Measurements from ENCODE around the gene GATD1. TPM values are rescaled to one million over a fixed set of nuclear protein-coding genes. Genes with fewer than 3 reads are reported as not detected.

Gene GATD1
- total RNA-seq, 1 donor from 2014 or later, result 52.3 TPM

DNA sequence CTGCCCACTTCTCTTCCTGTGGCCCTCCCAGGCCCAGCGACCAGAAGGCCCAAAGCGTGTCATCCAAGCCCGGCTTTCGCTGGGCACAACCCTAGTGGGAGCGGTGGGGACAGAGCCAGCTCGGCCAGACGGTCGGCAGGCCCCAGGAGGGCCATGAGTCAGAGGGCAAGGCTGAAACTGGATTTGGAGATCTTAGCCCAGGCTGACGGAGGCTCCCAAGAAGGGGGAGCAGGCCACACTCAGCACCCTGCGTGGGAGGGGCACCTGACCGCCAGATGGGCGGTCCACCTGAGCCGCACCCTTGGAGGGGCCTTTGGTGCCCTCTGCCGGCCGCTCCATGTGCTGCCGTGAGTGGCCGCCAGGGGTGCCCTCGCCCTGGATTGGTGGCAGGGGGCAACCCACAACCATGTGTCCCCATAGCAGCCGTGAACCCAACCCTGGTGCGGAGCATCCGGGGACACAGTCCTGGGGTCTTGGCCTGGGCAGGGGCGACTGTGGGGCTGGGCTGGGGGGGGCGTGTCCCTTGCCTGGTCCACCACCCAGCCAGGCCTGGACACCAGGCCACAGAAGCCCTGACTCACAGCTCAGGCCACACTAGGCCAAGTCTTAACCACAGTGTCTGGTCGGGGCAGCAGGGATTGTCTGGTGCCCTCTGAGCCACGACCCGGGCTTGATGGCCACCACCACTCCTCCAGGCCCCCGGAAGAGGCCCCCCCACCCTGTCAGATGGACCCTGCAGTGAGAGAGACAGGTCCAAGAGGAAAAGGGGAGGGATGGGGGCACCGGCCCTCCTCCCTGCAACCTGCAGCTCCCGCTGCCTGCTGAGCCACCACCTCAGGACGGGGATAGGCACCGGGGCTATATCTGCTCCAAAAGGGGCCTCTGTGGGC lies 49.2 kb downstream of the GATD1 start:
- Mint-ChIP-seq H3K36me3 (ENCODE audit: low read depth) (peaks cover 3% of the 10 kb centered on the region), H3K27ac (ENCODE audit: unreplicated experiment) (peak overlapping the region; percentile 57), H3K4me3 (ENCODE audit: unreplicated experiment) (no peak overlapping the region), H3K27me3 (ENCODE audit: low read depth) (no peaks in the 10 kb centered on the region), H3K9me3 (ENCODE audit: low read depth) (no peaks in the 10 kb centered on the region), H3K4me1 (ENCODE audit: low read depth) (peaks cover 9% of the 10 kb centered on the region)
- DNase-seq (ENCODE audit: low spot score), result peak; percentile 88
- peak; percentile 100 for TF ChIP-seq CTCF (IDR thresholded peaks at IDR 0.05)

- Mint-ChIP-seq H3K4me3 (ENCODE audit: unreplicated experiment) (no peak overlapping the region), H3K27me3 (ENCODE audit: low read depth) (no peaks in the 10 kb centered on the region), H3K9me3 (ENCODE audit: low read depth) (no peaks in the 10 kb centered on the region), H3K4me1 (ENCODE audit: low read depth) (peaks cover 10% of the 10 kb centered on the region), H3K36me3 (ENCODE audit: low read depth) (peaks cover 3% of the 10 kb centered on the region), H3K27ac (ENCODE audit: unreplicated experiment) (peak overlapping the region; percentile 57)
- DNase-seq (ENCODE audit: low spot score), result no peak
- TF ChIP-seq CTCF (IDR thresholded peaks at IDR 0.05), result no peak
These were observed 50.0 kb downstream of the GATD1 start for GRCh38 chr11:727281-727701.

DNA sequence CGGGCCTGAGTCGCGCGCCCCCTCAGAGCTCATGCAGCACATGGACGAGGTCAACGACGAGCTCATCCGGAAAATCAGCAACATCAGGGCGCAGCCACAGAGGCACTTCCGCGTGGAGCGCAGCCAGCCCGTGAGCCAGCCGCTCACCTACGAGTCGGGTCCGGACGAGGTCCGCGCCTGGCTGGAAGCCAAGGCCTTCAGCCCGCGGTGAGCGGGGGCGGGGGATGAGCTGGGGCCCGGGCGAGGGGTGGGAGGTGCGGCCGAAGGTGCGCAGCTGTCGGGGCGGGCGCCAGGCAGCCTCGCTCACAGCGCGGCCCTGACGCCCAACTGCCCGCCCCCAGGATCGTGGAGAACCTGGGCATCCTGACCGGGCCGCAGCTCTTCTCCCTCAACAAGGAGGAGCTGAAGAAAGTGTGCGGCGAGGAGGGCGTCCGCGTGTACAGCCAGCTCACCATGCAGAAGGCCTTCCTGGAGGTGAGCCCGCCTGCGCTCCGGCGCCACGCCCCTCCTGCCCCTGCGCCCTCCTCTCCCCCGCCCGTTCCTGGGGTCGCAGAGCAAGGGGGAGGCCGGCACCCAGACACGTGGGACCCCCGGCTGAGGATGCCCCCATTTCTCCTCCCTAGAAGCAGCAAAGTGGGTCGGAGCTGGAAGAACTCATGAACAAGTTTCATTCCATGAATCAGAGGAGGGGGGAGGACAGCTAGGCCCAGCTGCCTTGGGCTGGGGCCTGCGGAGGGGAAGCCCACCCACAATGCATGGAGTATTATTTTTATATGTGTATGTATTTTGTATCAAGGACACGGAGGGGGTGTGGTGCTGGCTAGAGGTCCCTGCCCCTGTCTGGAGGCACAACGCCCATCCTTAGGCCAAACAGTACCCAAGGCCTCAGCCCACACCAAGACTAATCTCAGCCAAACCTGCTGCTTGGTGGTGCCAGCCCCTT lies 50.7 kb downstream of the GATD1 start:
- no peak overlapping the region for H3K27ac Mint-ChIP-seq (ENCODE audit: unreplicated experiment)
- H3K36me3 Mint-ChIP-seq (ENCODE audit: low read depth), result peaks cover 3% of the 10 kb centered on the region
- no peak for TF ChIP-seq CTCF (IDR thresholded peaks at IDR 0.05)
- no peak for DNase-seq (ENCODE audit: low spot score)
- no peaks in the 10 kb centered on the region for H3K27me3 Mint-ChIP-seq (ENCODE audit: low read depth)
- H3K9me3 Mint-ChIP-seq (ENCODE audit: low read depth), result no peaks in the 10 kb centered on the region
- H3K4me3 Mint-ChIP-seq (ENCODE audit: unreplicated experiment), result no peak overlapping the region
- peaks cover 10% of the 10 kb centered on the region for H3K4me1 Mint-ChIP-seq (ENCODE audit: low read depth)

- H3K36me3 Mint-ChIP-seq (ENCODE audit: low read depth), result peaks cover 3% of the 10 kb centered on the region
- no peak overlapping the region for H3K4me3 Mint-ChIP-seq (ENCODE audit: unreplicated experiment)
- peaks cover 10% of the 10 kb centered on the region for H3K4me1 Mint-ChIP-seq (ENCODE audit: low read depth)
- H3K27me3 Mint-ChIP-seq (ENCODE audit: low read depth), result no peaks in the 10 kb centered on the region
- TF ChIP-seq CTCF (IDR thresholded peaks at IDR 0.05), result no peak
- H3K9me3 Mint-ChIP-seq (ENCODE audit: low read depth), result no peaks in the 10 kb centered on the region
- H3K27ac Mint-ChIP-seq (ENCODE audit: unreplicated experiment), result no peak overlapping the region
- no peak for DNase-seq (ENCODE audit: low spot score)
These were observed 51.6 kb downstream of the GATD1 start for GRCh38 chr11:725624-726202.

Data from chondrocyte (in vitro differentiated cells).